K562 (cell line): ENCODE results near the gene TBC1D1. TPM values are rescaled to one million over a fixed set of nuclear protein-coding genes. Genes with fewer than 3 reads are reported as not detected.

ENCODE experiments used
- ATAC-seq: fragments of 200-7000 bp; cut with Tn5 transposase; 3 replicates; pipeline ENCODE4 v1.9.1; 2020; ENCODE audit warnings: moderate library complexity
- BruUV-seq: library from RNA; stranded (reverse); fragments of 400-500 nt; replicated peaks from 2 replicates; lab custom pipeline; 2021; lab: Mats Ljungman, UMichigan
- CTCF ChIA-PET: fragments of 300-600 bp; formaldehyde crosslinking; extraction: SDS; loops from one replicate; lab custom pipeline; 2021; ENCODE audit warnings: low intra/inter-chr PET ratio; lab: Yijun Ruan, JAX
- POLR2A ChIA-PET: fragments of 300-600, 350-650 bp; sonication (Branson Sonifier 250); formaldehyde crosslinking; extraction: SDS; loops from one replicate; lab custom pipeline; 2021; ENCODE audit warnings: antibody characterized with exemption, inconsistent platforms; lab: Yijun Ruan, JAX
- DNase-seq, 4 experiments: peaks; one replicate each; pipeline versions ENCODE4 v3.0.0 to v3.0.0-alpha.2; 2011 to 2018; ENCODE audit warnings: low spot score in 3 of 4, mixed read lengths in 3 of 4; ENCODE audit errors: extremely low read depth in 1 of 4
- FAIRE-seq: peaks from 2 replicates; lab custom pipeline; 2011; peaks lifted over from hg19 to GRCh38; lab: Jason Lieb, UNC
- H2AFZ ChIP-seq: 2 replicates; pipeline ENCODE4 v1.6.0; 2011; ENCODE audit warnings: low read depth, low read length, control low read depth, inconsistent platforms
- H3K27ac ChIP-seq: fragments of 200-600 bp; 3 replicates; pipeline ENCODE4 v1.8.0; 2011; ENCODE audit warnings: low read depth, mild to moderate bottlenecking, control low read depth, inconsistent platforms, low read length, moderate library complexity, mixed read lengths; ENCODE audit errors: extremely low read depth
- H3K27me3 ChIP-seq, 2 experiments: fragments of 300-600 bp in 1 of 2; 2 replicates in 1 of 2; 3 replicates in 1 of 2; pipeline versions ENCODE4 v1.6.0 to v1.8.0; 2011; ENCODE audit warnings: inconsistent platforms in 2 of 2, low read length in 2 of 2, mild to moderate bottlenecking in 1 of 2, mixed read lengths in 1 of 2, moderate library complexity in 1 of 2; ENCODE audit not compliant: control insufficient read depth in 2 of 2, insufficient read depth in 2 of 2
- H3K36me3 ChIP-seq: fragments of 300-600 bp; 3 replicates; pipeline ENCODE4 v1.8.0; 2011; ENCODE audit warnings: mild to moderate bottlenecking, low read length, inconsistent platforms; ENCODE audit not compliant: control insufficient read depth, insufficient read depth
- H3K4me1 ChIP-seq, 2 experiments: fragments of 200-600 bp in 1 of 2; replicated peaks in 1 of 2; 2 replicates in 1 of 2; 3 replicates in 1 of 2; pipeline versions ENCODE4 v1.5.1 to v1.8.0; 2011; ENCODE audit warnings: inconsistent platforms in 2 of 2, low read length in 2 of 2, mild to moderate bottlenecking in 1 of 2, mixed read lengths in 1 of 2, moderate library complexity in 1 of 2; ENCODE audit not compliant: control insufficient read depth in 2 of 2, insufficient read depth in 2 of 2
- H3K4me2 ChIP-seq: 2 replicates; pipeline ENCODE4 v1.6.1; 2011; ENCODE audit warnings: low read length, control low read depth, inconsistent platforms, mixed read lengths; ENCODE audit not compliant: insufficient read depth
- H3K4me3 ChIP-seq: fragments of 200-600 bp; sonication (generic), shearing (Covaris generic); 2 replicates; pipeline ENCODE4 v1.5.1; 2016; ENCODE audit warnings: control low read depth, inconsistent platforms
- H3K79me2 ChIP-seq: fragments of 200-600 bp; 3 replicates; pipeline ENCODE4 v1.8.0; 2011; ENCODE audit warnings: low read length, inconsistent platforms; ENCODE audit not compliant: control insufficient read depth, insufficient read depth
- H3K9ac ChIP-seq, 2 experiments: 2 replicates each; pipeline versions ENCODE4 v1.6.0 to v1.6.1; 2011; ENCODE audit warnings: low read depth in 2 of 2, low read length in 2 of 2, control low read depth in 1 of 2, inconsistent platforms in 1 of 2, mild to moderate bottlenecking in 1 of 2, mixed read lengths in 1 of 2; ENCODE audit not compliant: insufficient read depth in 1 of 2
- H3K9me1 ChIP-seq: one replicate; pipeline ENCODE4 v1.6.0; 2011; ENCODE audit warnings: inconsistent platforms, mild to moderate bottlenecking, low read length, moderate library complexity; ENCODE audit not compliant: control insufficient read depth, insufficient read depth
- H3K9me3 ChIP-seq: replicated peaks from 2 replicates; pipeline ENCODE4 v1.5.1; 2011; ENCODE audit warnings: low read depth, low read length, inconsistent platforms; ENCODE audit not compliant: control insufficient read depth, insufficient read depth
- H4K20me1 ChIP-seq: replicated peaks from 2 replicates; pipeline ENCODE4 v1.6.1; 2011; ENCODE audit warnings: low read length, inconsistent platforms, mixed read lengths; ENCODE audit not compliant: control insufficient read depth, insufficient read depth
- ARID3B ChIP-seq: fragments of 250-450 bp; sonication (Bioruptor Pico); IDR thresholded peaks from 2 replicates; pipeline ENCODE4 v1.4.0; 2020; ENCODE audit warnings: borderline replicate concordance
- BRCA1 ChIP-seq, 2 experiments: fragments of 450-650 bp in 1 of 2; sonication (generic) in 1 of 2; formaldehyde crosslinking in 1 of 2; IDR thresholded peaks; 2 replicates each; pipeline versions ENCODE4 v1.5.0 to v1.6.1; 2017 to 2020; ENCODE audit warnings: mild to moderate bottlenecking in 1 of 2, missing genetic modification reagents in 1 of 2
- EP400 ChIP-seq: fragments of 450-650 bp; IDR thresholded peaks from 2 replicates; pipeline ENCODE4 v1.6.1; 2017; ENCODE audit warnings: antibody characterized with exemption, mild to moderate bottlenecking, moderate library complexity
- FOS ChIP-seq: IDR thresholded peaks from 3 replicates; pipeline ENCODE4 v1.6.1; 2011; ENCODE audit not compliant: insufficient read length; ENCODE audit errors: extremely low read depth
- FOSL1 ChIP-seq: fragments of 200-800 bp; sonication (Bioruptor generic); conservative IDR thresholded peaks from 2 replicates; pipeline ENCODE4 v1.6.1; 2016; ENCODE audit warnings: missing genetic modification characterization, missing compliant biosample characterization
- MEF2D ChIP-seq: conservative IDR thresholded peaks from 2 replicates; pipeline ENCODE4 v1.6.1; 2016; ENCODE audit warnings: low read depth, missing genetic modification characterization, missing compliant biosample characterization
- POLR3G ChIP-seq: IDR thresholded peaks from 2 replicates; pipeline ENCODE4 v1.6.1; 2011; ENCODE audit not compliant: insufficient read length, insufficient replicate concordance; ENCODE audit errors: extremely low read depth
- ZMIZ1 ChIP-seq, 2 experiments: fragments of 150-350 bp in 1 of 2; IDR thresholded peaks; 2 replicates each; pipeline ENCODE4 v1.6.1; 2012 to 2016; ENCODE audit warnings: low read depth in 2 of 2, low read length in 2 of 2, mild to moderate bottlenecking in 1 of 2, moderate library complexity in 1 of 2
- ZNF12 ChIP-seq: sonication (generic); formaldehyde crosslinking; IDR thresholded peaks from 2 replicates; pipeline ENCODE4 v1.4.0; 2020; ENCODE audit warnings: mild to moderate bottlenecking, missing genetic modification reagents
- ZNF140 ChIP-seq: fragments of 250-450 bp; sonication (Bioruptor Pico); IDR thresholded peaks from 2 replicates; pipeline ENCODE4 v1.8.0; 2021; ENCODE audit warnings: moderate library complexity, mild to moderate bottlenecking, inconsistent platforms
- ZNF398 ChIP-seq: fragments of 250-450 bp; sonication (Bioruptor Pico); IDR thresholded peaks from 2 replicates; pipeline ENCODE4 v1.8.0; 2021; ENCODE audit warnings: moderate library complexity, mild to moderate bottlenecking, inconsistent platforms
- WGBS: fragments of 100-300 bp; shearing (Covaris generic); methylation state at CpG from one replicate; pipeline ENCODE4 v1.1.6; 2016; ENCODE audit warnings: low coverage, mixed read lengths; ENCODE audit not compliant: insufficient coverage; ENCODE audit errors: missing lambda C conversion rate; 5-methylcytosine and 5-hydroxymethylcytosine counted together
- in situ Hi-C: fragments of 300-500 bp; cut with MboI; formaldehyde crosslinking; loops from 4 replicates; pipeline ENCODE4 v1.15.0; 2018; ENCODE audit warnings: inconsistent platforms, mixed read lengths
- intact Hi-C: fragments of 100-400 bp; cut with micrococcal nuclease; formaldehyde crosslinking; loops from 2 replicates; pipeline ENCODE4 v1.14.2; 2022
- polyA plus RNA-seq, 8 experiments: library from polyadenylated mRNA; depleted of rRNA in 4 of 8; stranded (reverse) in 5 of 8; unstranded in 3 of 8; fragments of >200 nt; fragmentation: Nextera tagmentation in 2 of 8; fragmentation: Illumina TruSeq in 1 of 8; extraction: Ambion mirVana in 2 of 8; extraction: Trizol in 1 of 8; gene quantifications; 2 replicates each; pipeline versions ENCODE4 v1.2.1 to v1.2.3, GENCODE V29; 2011 to 2014; ENCODE audit warnings: inconsistent platforms in 1 of 8, missing spikeins in 1 of 8
- total RNA-seq, 7 experiments: library from RNA; depleted of rRNA in 6 of 7; stranded (reverse); fragments of >200 nt in 6 of 7; fragmentation: Illumina TruSeq in 2 of 7; extraction: Trizol in 2 of 7; gene quantifications; 2 replicates each; pipeline versions ENCODE4 v1.2.1 to v1.2.3, GENCODE V29; 2011 to 2021; ENCODE audit warnings: low replicate concordance in 1 of 7

Gene TBC1D1
- total and polyA plus RNA-seq, 9 of the 15 experiments (the other 6 are each of a cell fraction or from before 2014, with no cell fraction given), result 0.59 to 14.2 (median 8.8) TPM

GRCh38 chr4:38076153-38076669 is 185.3 kb downstream of the TBC1D1 start (continued):
- TF ChIP-seq ZNF398 (CRISPR knock-in tag), result no peak
- no peak for TF ChIP-seq POLR3G
- TF ChIP-seq ZNF140 (CRISPR knock-in tag), result no peak
- no peak for TF ChIP-seq MEF2D (tag)
- TF ChIP-seq, all 486 proteins: peak for 0

- Histone ChIP-seq H3K79me2 (no peaks in the 10 kb centered on the region), H3K9me3 (no peaks in the 10 kb centered on the region), H3K4me3 (no peak overlapping the region), H2AFZ (no peak overlapping the region), H3K9ac (no peak overlapping the region), H4K20me1 (0 out of 2 replicates have a peak, but pooled peaks cover 2% of the 10 kb centered on the region), H3K36me3 (no peaks in the 10 kb centered on the region), H3K27me3 (no peaks in the 10 kb centered on the region; a peak in 2 of 5 replicates), H3K9me1 (no peaks in the 10 kb centered on the region), H3K4me1 (peaks cover 0 to 13% of the 10 kb centered on the region in 2 experiments; a peak in 4 of 5 replicates), H3K4me2 (no peak overlapping the region), H3K27ac (no peak overlapping the region)
- intact Hi-C loops (no loop called here), in situ Hi-C loops (loop anchor here (10.0 kb wide), 1 partner anchor 237 kb away; no protein-coding TSS in a partner anchor)
- DNase-seq (no peak), ATAC-seq (no peak), FAIRE-seq (no peak)
- BruUV-seq, result no TSS peak
- ChIA-PET POLR2A (interaction anchor here (1.4 kb wide), 1 partner anchor 8 kb away, joined by 5 read pairs; no protein-coding TSS in a partner anchor), CTCF (no interaction called here)
- TF ChIP-seq FOSL1 (tag) (no peak), ZNF12 (CRISPR knock-in tag) (no peak), ARID3B (CRISPR knock-in tag) (no peak), FOS (no peak), ZMIZ1 (IDR thresholded peaks at IDR 0.05; ENCODE audit: low read depth in 2 of 2, low read length in 2 of 2) (no peak), BRCA1 (IDR thresholded peaks at IDR 0.05) (no peak), BRCA1 (CRISPR knock-in tag; IDR thresholded peaks at IDR 0.05) (no peak), EP400 (no peak)
- WGBS, result 34% methylated on average over 12 of the region's 12 CpGs
Observed at GRCh38 chr4:38077791-38078489, 187.1 kb downstream of the TBC1D1 start.
